Lower leg skin (tissue), 3 donors: ENCODE measurements around the gene NFYC.

ENCODE experiments used
- POLR2A ChIP-seq, 2 donors: fragments of 450-650 bp; IDR thresholded peaks; one replicate each; pipeline ENCODE4 v1.6.1; 2016 to 2017; ENCODE audit warnings: antibody characterized with exemption in 2 of 2, mild to moderate bottlenecking in 1 of 2, moderate library complexity in 1 of 2
- TF ChIP-seq, protein P1 (sequence below), 3 donors: fragments of 450-650 bp; IDR thresholded peaks; one replicate each; pipeline ENCODE4 v1.5.1; 2016; ENCODE audit warnings: antibody characterized with exemption in 3 of 3, mild to moderate bottlenecking in 3 of 3, moderate library complexity in 2 of 3

DNA sequence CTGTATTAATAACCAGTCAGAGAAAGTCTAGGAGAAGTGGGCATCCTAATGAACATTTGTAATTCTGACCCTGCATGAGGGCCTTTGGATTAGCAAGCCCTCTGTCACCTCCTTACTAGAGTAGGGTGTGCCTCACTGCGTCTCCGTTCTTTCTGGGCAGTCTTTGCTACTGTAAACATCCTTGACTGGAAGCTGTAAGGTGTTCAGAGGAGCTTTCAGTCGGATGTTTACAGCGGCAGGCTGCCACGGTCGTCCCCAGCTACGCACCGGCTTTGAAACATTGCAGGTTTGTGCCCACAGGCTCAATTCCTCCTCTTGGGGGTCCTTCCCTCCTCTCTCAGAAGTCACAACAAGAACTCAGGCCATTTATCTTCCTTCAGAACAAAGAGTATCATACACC, 62.7 kb downstream of the NFYC start:
- TF ChIP-seq, protein P1, sequence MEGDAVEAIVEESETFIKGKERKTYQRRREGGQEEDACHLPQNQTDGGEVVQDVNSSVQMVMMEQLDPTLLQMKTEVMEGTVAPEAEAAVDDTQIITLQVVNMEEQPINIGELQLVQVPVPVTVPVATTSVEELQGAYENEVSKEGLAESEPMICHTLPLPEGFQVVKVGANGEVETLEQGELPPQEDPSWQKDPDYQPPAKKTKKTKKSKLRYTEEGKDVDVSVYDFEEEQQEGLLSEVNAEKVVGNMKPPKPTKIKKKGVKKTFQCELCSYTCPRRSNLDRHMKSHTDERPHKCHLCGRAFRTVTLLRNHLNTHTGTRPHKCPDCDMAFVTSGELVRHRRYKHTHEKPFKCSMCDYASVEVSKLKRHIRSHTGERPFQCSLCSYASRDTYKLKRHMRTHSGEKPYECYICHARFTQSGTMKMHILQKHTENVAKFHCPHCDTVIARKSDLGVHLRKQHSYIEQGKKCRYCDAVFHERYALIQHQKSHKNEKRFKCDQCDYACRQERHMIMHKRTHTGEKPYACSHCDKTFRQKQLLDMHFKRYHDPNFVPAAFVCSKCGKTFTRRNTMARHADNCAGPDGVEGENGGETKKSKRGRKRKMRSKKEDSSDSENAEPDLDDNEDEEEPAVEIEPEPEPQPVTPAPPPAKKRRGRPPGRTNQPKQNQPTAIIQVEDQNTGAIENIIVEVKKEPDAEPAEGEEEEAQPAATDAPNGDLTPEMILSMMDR (IDR thresholded peaks at IDR 0.05) = no peak
- no peak for TF ChIP-seq POLR2A (IDR thresholded peaks at IDR 0.05)
